Panc1 (cell line): ENCODE data around the gene PRKAR2B.

Experiments used
- POLR2AphosphoS5 ChIP-seq: IDR thresholded peaks from 2 replicates; pipeline ENCODE4 v1.6.1; 2012; ENCODE audit warnings: mild to moderate bottlenecking, low read depth, low read length, moderate library complexity
- SIN3A ChIP-seq: IDR thresholded peaks from 2 replicates; pipeline ENCODE4 v1.6.1; 2012; ENCODE audit warnings: low read depth, mild to moderate bottlenecking, low read length, moderate library complexity, borderline replicate concordance; ENCODE audit not compliant: insufficient read depth
- TCF7L2 ChIP-seq: IDR thresholded peaks from 2 replicates; pipeline ENCODE4 v1.6.1; 2011; ENCODE audit warnings: mild to moderate bottlenecking, low read depth, low read length, inconsistent platforms
- TF ChIP-seq, protein P1 (sequence below): fragments of 450-650 bp; IDR thresholded peaks from 2 replicates; pipeline ENCODE4 v1.5.1; 2017; ENCODE audit warnings: mild to moderate bottlenecking

DNA sequence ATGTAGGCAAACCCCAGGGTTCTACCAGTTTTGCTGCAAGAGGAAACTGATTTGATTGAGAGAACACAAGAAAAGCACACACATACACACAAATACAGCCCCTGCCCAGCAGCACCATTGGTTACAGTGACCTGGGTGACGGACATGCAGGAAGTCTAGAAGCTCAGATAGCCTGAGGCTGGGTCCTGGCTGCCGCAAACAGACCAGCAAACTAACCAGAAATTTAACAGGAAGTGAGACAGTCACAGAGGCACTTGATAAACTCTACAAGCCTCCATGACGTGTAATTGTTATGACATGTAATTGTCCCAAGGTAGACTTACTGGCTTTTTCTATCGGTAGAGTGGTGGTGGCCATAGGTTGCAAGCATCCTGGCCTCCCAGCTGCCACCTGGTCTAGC, 58.9 kb downstream of the PRKAR2B start:
- TF ChIP-seq, protein P1, sequence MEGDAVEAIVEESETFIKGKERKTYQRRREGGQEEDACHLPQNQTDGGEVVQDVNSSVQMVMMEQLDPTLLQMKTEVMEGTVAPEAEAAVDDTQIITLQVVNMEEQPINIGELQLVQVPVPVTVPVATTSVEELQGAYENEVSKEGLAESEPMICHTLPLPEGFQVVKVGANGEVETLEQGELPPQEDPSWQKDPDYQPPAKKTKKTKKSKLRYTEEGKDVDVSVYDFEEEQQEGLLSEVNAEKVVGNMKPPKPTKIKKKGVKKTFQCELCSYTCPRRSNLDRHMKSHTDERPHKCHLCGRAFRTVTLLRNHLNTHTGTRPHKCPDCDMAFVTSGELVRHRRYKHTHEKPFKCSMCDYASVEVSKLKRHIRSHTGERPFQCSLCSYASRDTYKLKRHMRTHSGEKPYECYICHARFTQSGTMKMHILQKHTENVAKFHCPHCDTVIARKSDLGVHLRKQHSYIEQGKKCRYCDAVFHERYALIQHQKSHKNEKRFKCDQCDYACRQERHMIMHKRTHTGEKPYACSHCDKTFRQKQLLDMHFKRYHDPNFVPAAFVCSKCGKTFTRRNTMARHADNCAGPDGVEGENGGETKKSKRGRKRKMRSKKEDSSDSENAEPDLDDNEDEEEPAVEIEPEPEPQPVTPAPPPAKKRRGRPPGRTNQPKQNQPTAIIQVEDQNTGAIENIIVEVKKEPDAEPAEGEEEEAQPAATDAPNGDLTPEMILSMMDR = no peak
- TF ChIP-seq POLR2AphosphoS5 = no peak
- no peak for TF ChIP-seq SIN3A
- TF ChIP-seq TCF7L2 = no peak
